Measurements from ENCODE around the gene ZNF79.

ZNF79 gene

DNA sequence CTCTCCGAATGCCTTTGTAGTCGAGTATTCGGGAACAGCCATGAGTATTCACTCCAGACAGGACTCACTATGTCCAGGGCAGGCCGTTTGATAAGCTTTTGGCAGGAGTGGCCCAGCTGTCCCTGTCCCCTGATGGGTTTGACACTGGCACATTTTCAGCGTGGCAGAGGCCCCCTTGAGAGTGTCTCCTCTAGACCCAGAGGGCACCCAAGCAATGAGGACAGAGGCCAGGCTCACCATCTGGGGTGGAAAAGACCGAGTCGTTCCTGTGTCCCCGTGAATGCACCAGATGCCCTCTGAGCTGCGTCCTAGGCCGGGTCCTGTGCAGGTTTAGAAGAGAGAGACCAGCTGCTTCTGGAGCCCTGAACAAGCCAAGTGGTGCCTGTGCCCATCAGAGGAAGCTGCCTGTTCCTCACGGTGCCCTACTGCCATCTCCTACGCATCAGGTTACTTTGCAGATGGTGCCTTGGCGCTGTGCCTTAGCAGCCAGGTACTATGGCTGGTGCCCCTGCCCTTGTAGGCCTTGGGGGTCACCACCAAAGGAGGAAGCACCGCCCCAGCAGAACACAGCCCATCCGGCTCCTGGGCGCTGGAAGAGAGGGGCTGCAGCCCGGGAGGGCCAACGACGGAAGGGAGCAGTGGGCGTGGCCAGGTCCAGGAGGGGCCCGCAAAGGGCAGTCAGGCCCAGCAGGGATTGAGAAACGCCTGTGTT, 69.6 kb downstream of the ZNF79 start:
- DNase-seq (ENCODE audit: low read depth in 2 of 2, low spot score in 1 of 2) = no peak

DNA sequence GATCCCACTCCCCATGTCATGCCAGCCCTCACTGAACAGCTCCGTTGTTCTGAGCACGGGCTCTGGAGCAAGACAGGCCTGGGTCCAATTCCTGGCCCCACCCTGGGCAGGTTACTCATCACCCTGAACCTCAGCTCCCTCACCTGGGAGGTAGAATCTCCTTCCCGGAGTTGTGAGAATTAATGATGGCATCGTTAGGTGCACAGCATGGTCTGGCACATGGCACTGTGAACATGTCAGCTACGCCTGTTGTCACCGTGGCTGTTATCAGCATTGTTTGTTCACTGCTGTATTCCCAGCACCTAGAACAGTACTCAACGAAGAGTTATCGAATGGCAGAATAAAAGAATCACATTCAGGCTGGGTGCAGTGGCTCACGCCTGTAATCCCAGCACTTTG, 70.1 kb downstream of the ZNF79 start:
- no peak for DNase-seq (ENCODE audit: low read depth in 2 of 2, low spot score in 1 of 2)

Data from stimulated activated CD8-positive, alpha-beta memory T cell treated with anti-CD3 and anti-CD28 coated beads, Interleukin-4, amount 100 ng/mL, for 1 hour (primary cell).